ENCODE data around the gene LENG1. TPM values are rescaled to one million over a fixed set of nuclear protein-coding genes. Genes with fewer than 3 reads are reported as not detected.

Gene LENG1
- total RNA-seq, 1 donor from 2014 or later = 8.0 TPM

DNA sequence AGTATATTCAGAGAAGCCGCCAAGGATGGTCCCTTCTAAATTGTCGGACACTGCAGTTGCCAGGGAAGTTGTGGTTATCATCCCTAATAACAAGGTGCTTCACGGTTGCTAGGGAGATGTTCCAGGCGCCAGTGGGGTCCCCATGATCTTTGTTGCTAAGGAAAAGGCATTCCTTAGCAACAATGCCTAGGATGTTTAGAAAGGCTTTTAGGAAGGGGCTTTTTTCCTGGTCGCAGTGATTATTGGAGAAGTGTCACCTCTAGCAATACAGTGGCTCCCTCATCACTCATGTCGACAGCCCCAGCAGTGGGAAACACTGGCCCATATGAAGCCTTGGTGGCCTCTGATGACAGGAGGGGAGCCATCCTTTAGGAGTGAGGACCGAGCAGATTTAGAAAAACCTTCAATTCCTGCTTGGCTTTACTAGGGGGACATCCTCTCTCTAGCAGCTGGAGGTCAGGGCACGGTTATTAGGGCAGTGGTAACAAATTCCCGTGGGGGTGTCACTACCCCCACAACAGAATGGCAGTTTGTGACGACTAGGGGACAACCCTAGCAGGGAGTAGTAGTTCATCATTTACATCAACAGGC lies 19.8 kb upstream of the LENG1 start:
- Histone ChIP-seq H3K4me1 (no peaks in the 10 kb centered on the region), H3K36me3 (peaks cover 38% of the 10 kb centered on the region)
- intact Hi-C loops (cut with DNase I) = no loop called here

DNA sequence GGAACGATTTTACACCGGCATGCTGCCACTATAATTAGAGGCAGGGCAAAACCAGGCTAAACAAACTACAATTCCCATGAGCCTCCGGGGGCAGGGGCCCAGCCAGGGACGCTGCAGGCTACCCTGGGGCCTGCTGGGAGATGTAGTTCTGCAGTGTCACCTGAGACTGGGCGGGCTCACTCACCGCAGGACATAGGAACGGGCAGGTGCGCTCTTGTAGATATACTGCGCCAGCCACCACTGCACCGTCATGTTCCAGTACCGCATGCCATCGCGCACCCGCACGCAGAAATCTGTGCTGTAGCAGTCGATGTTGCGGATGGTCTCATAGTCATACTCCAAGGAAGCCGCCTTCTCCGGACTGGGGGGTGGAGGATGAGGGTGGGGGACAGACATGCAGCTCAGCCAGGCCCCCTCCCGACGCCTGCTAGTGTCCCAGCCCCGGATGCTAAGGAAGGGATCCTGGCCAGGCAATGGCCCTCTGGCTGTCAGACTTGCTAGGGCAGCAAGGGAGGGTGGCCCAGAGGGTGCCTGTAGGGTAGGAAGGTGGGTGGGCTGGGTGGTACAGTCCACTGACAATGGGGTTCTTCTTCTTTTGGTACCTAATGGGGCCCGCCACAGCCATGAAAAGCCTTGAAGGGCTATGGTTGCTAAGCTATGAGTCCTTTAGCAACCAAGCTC lies 19.2 kb upstream of the LENG1 start:
- peak; percentile 58 to 76 for ATAC-seq
- Histone ChIP-seq H3K27ac (no peak overlapping the region), H3K9me3 (no peaks in the 10 kb centered on the region), H3K27me3 (ENCODE audit: low read depth) (no peaks in the 10 kb centered on the region), H3K4me3 (no peak overlapping the region), H3K4me1 (no peaks in the 10 kb centered on the region), H3K36me3 (peaks cover 38% of the 10 kb centered on the region)
- DNase-seq = no peak
- intact Hi-C loops (cut with DNase I) = no loop called here
- TF ChIP-seq, protein P1, sequence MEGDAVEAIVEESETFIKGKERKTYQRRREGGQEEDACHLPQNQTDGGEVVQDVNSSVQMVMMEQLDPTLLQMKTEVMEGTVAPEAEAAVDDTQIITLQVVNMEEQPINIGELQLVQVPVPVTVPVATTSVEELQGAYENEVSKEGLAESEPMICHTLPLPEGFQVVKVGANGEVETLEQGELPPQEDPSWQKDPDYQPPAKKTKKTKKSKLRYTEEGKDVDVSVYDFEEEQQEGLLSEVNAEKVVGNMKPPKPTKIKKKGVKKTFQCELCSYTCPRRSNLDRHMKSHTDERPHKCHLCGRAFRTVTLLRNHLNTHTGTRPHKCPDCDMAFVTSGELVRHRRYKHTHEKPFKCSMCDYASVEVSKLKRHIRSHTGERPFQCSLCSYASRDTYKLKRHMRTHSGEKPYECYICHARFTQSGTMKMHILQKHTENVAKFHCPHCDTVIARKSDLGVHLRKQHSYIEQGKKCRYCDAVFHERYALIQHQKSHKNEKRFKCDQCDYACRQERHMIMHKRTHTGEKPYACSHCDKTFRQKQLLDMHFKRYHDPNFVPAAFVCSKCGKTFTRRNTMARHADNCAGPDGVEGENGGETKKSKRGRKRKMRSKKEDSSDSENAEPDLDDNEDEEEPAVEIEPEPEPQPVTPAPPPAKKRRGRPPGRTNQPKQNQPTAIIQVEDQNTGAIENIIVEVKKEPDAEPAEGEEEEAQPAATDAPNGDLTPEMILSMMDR (IDR thresholded peaks at IDR 0.05) = no peak

More for the DNA sequence above, 19.8 kb upstream of the LENG1 start:
- no peak for ATAC-seq
- no peak for DNase-seq
- Histone ChIP-seq H3K27me3 (ENCODE audit: low read depth) (no peaks in the 10 kb centered on the region), H3K27ac (no peak overlapping the region), H3K4me3 (no peak overlapping the region), H3K9me3 (no peaks in the 10 kb centered on the region)
- TF ChIP-seq, protein P1 (IDR thresholded peaks at IDR 0.05) = no peak

GRCh38 chr19:54173951-54174834 lies 14.7 kb upstream of the LENG1 start:
- H3K27me3 ChIP-seq (ENCODE audit: low read depth) = no peaks in the 10 kb centered on the region
- H3K36me3 ChIP-seq = peaks cover 12% of the 10 kb centered on the region
- intact Hi-C loops (cut with DNase I) = no loop called here
- no peak overlapping the region for H3K4me3 ChIP-seq
- DNase-seq (no peak), ATAC-seq (no peak)
- H3K27ac ChIP-seq = no peak overlapping the region
- no peaks in the 10 kb centered on the region for H3K9me3 ChIP-seq
- TF ChIP-seq, protein P1 (IDR thresholded peaks at IDR 0.05) = no peak
- H3K4me1 ChIP-seq = no peaks in the 10 kb centered on the region

DNA sequence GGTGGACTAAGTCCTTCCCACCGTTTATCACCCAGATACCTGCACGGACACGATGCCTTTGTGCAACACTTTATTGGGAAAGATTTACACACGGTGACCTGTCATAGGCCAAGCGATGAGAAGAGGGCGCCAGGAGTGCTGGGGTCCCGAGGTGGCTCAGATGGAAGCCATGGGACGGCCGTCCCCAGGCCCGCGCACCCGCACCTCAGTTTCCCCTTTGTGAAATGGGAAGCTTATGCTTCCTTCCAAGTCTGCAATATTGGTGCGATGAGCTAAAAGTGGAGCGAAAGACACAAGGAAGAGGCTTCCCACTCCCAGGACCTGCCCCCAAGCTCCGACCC lies 13.8 kb upstream of the LENG1 start:
- no peak overlapping the region for H3K27ac ChIP-seq

More for the DNA sequence above, 13.8 kb upstream of the LENG1 start:
- H3K9me3 ChIP-seq = no peaks in the 10 kb centered on the region
- no peaks in the 10 kb centered on the region for H3K27me3 ChIP-seq (ENCODE audit: low read depth)
- TF ChIP-seq, protein P1 (IDR thresholded peaks at IDR 0.05) = no peak
- intact Hi-C loops (cut with DNase I) = no loop called here
- H3K4me1 ChIP-seq = peaks cover 2% of the 10 kb centered on the region
- peak overlapping the region; percentile 47 for H3K4me3 ChIP-seq
- H3K36me3 ChIP-seq = peaks cover 9% of the 10 kb centered on the region
- no peak for DNase-seq
- no peak for ATAC-seq

Measured in lower lobe of right lung (tissue), 2 donors.